AG10803 (cell line): ENCODE data around the gene TTLL5.

Experiments
- DNase-seq: peaks from one replicate; pipeline ENCODE4 v3.0.0; 2010; ENCODE audit warnings: low read depth
- H3K4me3 ChIP-seq: 2 replicates; pipeline ENCODE4 v1.5.1; 2011; ENCODE audit warnings: mild to moderate bottlenecking, low read length, control low read depth
- CTCF ChIP-seq: conservative IDR thresholded peaks from 2 replicates; pipeline ENCODE4 v1.5.1; 2011; ENCODE audit warnings: mild to moderate bottlenecking, low read length, control low read depth, inconsistent platforms

TTLL5 gene

GRCh38 chr14:75711105-75711795 is 50.2 kb downstream of the TTLL5 start:
- peak; percentile 97 for TF ChIP-seq CTCF
- peak; percentile 71 for DNase-seq
- H3K4me3 ChIP-seq = no peak overlapping the region

DNA sequence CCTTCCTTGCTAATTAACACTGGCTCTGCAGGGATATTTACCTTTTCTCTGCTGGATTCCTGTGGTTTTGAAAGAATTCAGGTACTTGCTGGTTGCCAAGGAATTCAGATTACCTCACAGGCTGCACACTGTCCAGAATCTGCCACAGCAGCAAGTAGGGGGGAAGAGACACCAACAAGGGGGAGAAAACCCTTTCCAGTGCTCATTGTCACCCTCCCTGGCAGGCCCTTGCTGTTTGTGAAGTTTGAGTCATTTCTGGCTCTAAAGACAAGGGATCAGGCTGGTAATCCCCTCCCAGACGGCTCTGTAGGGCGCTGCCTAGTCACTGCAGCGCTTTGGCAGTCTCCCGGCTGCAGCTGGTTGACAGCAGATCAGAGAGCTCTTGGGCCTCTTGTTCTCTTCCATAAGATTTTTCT is 50.8 kb downstream of the TTLL5 start:
- no peak overlapping the region for H3K4me3 ChIP-seq
- DNase-seq = peak; percentile 87
- peak; percentile 14; the same call in 1 of the 2 replicates for TF ChIP-seq CTCF

GRCh38 chr14:75714991-75715390 is 53.9 kb downstream of the TTLL5 start:
- TF ChIP-seq CTCF = no peak
- no peak for DNase-seq
- H3K4me3 ChIP-seq = no peak overlapping the region

- no peak for TF ChIP-seq CTCF
- DNase-seq = peak; percentile 67
- no peak overlapping the region for H3K4me3 ChIP-seq
Measured at GRCh38 chr14:75715926-75716780, 55.1 kb downstream of the TTLL5 start.

DNA sequence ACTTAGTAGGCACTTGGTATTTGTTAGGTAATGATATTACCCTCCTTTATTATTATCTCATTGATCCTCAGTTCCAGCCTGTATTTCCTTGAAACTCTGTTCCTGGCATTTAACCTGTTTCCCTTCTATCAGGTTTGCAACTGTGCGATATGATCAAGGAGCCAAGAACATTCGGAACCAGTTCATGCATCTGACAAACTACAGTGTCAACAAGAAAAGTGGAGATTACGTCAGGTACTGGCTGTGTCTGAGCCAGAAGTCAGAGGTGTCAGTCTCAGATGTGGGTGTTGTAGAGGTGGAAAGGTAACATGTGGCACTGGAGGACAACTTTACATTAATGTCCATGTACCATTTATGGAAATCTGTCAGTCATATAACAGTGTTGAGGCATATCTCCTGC is 56.7 kb downstream of the TTLL5 start:
- DNase-seq = no peak
- H3K4me3 ChIP-seq = no peak overlapping the region
- TF ChIP-seq CTCF = no peak

GRCh38 chr14:75718199-75718598 is 57.2 kb downstream of the TTLL5 start:
- H3K4me3 ChIP-seq = no peak overlapping the region
- TF ChIP-seq CTCF = no peak
- DNase-seq = no peak

GRCh38 chr14:75720116-75720515 is 59.1 kb downstream of the TTLL5 start:
- no peak for TF ChIP-seq CTCF
- no peak overlapping the region for H3K4me3 ChIP-seq
- no peak for DNase-seq
